Calu3 (cell line): ENCODE measurements around the gene BCAS3. TPM values are rescaled to one million over a fixed set of nuclear protein-coding genes. Genes with fewer than 3 reads are reported as not detected.

Experiments
- BruUV-seq: library from RNA; stranded (reverse); fragments of 400-500 nt; replicated peaks from 2 replicates; lab custom pipeline; 2021; lab: Mats Ljungman, UMichigan
- CTCF ChIA-PET: fragments of 300-600 bp; sonication (Branson Sonifier 250); formaldehyde crosslinking; loops from one replicate; lab custom pipeline; 2022; ENCODE audit warnings: antibody characterized with exemption; lab: Charles Lee
- DNase-seq: peaks from one replicate; pipeline ENCODE4 v3.0.0; 2022
- H3K27ac Mint-ChIP-seq: one replicate; pipeline ENCODE4 v1.8.0; 2022; ENCODE audit warnings: mixed read lengths; ENCODE audit not compliant: unreplicated experiment
- H3K27me3 Mint-ChIP-seq: one replicate; pipeline ENCODE4 v1.8.0; 2022; ENCODE audit warnings: mixed read lengths; ENCODE audit not compliant: unreplicated experiment
- H3K36me3 Mint-ChIP-seq: one replicate; pipeline ENCODE4 v1.8.0; 2022; ENCODE audit warnings: mild to moderate bottlenecking, moderate library complexity, mixed read lengths; ENCODE audit not compliant: insufficient read depth, unreplicated experiment
- H3K4me1 Mint-ChIP-seq: one replicate; pipeline ENCODE4 v1.8.0; 2022; ENCODE audit warnings: mild to moderate bottlenecking, low read depth, mixed read lengths; ENCODE audit not compliant: unreplicated experiment
- H3K4me3 Mint-ChIP-seq: one replicate; pipeline ENCODE4 v1.8.0; 2022; ENCODE audit warnings: mild to moderate bottlenecking, low read depth, moderate library complexity, mixed read lengths; ENCODE audit not compliant: unreplicated experiment
- H3K9me3 Mint-ChIP-seq: one replicate; pipeline ENCODE4 v1.8.0; 2022; ENCODE audit warnings: low read depth, mixed read lengths; ENCODE audit not compliant: unreplicated experiment
- intact Hi-C: fragments of 100-400 bp; cut with micrococcal nuclease; formaldehyde crosslinking; loops from one replicate; pipeline ENCODE4 v1.10.0; 2022; ENCODE audit not compliant: unreplicated experiment
- total RNA-seq: library from RNA; stranded (reverse); gene quantifications from 2 replicates; pipeline ENCODE4 v1.2.3, GENCODE V29; 2022
- TF ChIP-seq, protein P1 (sequence below): fragments of 200-600 bp; IDR thresholded peaks from one replicate; pipeline ENCODE4 v1.8.0; 2022; ENCODE audit warnings: antibody characterized with exemption; ENCODE audit not compliant: unreplicated experiment

The BCAS3 gene
- total RNA-seq, 1 experiment from 2014 or later = 10.9 TPM

DNA sequence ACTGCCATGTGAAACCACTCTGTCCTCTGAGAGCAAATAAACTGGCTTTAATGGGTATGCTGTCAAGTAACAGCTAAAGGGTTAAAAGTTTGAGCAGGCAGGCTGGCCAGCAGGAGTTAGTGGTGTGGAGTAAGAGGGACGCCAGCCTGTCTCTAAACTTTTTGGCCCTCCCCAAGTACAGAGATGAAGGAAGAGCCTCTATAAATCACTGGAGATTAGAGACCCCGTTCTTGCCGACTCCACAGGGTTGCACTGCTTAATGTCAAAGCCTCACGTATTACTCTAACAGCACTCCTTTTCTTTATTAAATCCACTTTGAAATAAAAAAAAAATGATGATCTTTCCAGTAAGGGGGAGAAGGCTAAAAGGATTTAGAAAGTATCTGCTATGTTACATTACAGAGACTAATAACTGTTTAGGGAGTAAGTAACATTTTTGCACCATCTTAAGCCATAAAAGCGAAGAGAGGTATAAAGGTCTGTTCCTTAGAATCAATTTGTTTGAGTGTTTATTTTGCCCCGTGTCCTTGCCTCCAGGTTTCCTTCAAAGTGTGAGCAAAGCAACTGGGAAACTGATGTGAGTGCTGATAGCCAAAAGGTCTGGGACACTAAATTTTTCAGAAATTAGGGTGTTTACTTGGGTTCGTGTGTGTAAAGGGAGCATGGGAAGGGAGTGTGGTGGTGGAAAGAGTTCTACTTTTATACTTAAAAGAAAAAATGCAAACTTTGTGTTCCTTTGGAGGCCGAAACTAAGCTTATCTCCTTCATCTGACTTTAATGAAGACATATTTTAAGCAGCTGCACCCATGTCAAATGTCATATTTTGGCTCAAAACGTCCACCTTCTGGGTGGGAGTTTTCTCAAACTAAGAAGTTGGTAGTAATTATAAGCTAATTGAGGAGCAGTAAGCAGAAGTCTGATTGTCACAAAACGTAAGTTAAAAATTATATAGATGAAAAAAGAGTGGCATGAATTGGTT is 612.0 kb downstream of the BCAS3 start:
- Mint-ChIP-seq H3K36me3 (no peaks in the 10 kb centered on the region), H3K27ac (no peak overlapping the region), H3K4me1 (no peaks in the 10 kb centered on the region), H3K9me3 (no peaks in the 10 kb centered on the region), H3K27me3 (no peaks in the 10 kb centered on the region), H3K4me3 (no peak overlapping the region)
- TF ChIP-seq, protein P1, sequence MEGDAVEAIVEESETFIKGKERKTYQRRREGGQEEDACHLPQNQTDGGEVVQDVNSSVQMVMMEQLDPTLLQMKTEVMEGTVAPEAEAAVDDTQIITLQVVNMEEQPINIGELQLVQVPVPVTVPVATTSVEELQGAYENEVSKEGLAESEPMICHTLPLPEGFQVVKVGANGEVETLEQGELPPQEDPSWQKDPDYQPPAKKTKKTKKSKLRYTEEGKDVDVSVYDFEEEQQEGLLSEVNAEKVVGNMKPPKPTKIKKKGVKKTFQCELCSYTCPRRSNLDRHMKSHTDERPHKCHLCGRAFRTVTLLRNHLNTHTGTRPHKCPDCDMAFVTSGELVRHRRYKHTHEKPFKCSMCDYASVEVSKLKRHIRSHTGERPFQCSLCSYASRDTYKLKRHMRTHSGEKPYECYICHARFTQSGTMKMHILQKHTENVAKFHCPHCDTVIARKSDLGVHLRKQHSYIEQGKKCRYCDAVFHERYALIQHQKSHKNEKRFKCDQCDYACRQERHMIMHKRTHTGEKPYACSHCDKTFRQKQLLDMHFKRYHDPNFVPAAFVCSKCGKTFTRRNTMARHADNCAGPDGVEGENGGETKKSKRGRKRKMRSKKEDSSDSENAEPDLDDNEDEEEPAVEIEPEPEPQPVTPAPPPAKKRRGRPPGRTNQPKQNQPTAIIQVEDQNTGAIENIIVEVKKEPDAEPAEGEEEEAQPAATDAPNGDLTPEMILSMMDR = no peak
- CTCF ChIA-PET = no interaction called here
- no TSS peak for BruUV-seq
- no peak for DNase-seq
- intact Hi-C loops = no loop called here

DNA sequence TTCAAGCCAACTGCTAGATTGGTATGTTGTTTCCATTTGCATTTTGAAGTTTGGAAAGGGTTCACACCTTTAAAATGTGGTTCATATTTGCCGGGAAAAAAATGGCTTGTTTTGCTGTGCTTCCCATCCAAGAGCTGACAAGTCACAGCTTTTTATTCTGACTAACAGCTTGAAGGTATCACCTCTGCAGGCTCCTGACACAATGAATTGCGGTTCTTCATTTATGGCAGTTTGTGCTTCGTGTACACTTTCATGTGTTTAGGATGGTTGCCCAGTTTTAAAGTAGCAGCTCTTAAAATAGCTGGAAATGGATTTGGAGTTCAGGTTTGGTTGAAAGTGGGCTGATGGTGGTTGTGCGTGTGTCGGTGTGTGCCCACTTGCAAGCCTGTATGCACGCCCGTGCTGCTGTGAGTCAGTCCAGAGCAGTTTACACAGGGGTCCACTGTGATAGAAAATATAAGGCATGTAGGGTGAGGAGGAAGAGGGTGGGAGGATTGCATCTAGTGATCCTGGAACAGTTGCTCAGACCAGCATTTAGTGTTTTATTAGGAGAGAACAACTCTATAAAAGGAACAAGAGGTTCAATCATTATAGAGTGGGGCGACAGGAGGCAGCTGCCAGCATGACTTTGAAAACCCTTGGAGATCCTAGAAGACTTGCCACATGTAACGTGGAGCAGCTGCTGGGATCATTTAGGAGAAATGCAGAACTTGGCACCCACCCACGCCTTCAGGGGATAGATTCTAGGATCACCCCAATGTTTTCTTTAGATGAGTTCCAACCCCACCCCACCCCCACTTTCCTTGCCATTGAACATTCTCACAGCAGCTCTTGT is 614.0 kb downstream of the BCAS3 start:
- intact Hi-C loops = no loop called here
- Mint-ChIP-seq H3K4me1 (no peaks in the 10 kb centered on the region), H3K9me3 (no peaks in the 10 kb centered on the region), H3K36me3 (no peaks in the 10 kb centered on the region), H3K4me3 (no peak overlapping the region), H3K27ac (no peak overlapping the region), H3K27me3 (peaks cover 7% of the 10 kb centered on the region)
- CTCF ChIA-PET = no interaction called here
- TF ChIP-seq, protein P1 = no peak
- no TSS peak for BruUV-seq
- no peak for DNase-seq

DNA sequence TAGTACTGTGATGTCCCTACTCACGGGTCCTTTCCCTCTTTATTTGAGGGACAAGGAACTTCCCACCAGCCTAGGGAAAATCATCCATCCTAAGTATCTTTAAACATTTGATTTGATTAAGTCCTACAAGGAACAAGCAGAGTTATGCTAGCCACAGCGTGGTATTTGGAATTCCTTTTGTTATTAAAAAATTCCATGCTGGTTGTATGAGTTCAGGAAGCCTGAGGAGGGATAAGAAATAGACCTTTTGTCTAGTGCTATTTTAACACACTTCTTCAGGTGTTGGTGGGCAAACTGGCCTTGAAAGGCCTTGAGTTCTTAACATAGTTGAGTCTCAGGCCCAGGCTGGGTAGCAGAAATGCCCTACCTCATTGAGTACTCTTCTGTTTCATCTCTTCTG is 616.6 kb downstream of the BCAS3 start:
- TF ChIP-seq, protein P1 = no peak
- Mint-ChIP-seq H3K27ac (no peak overlapping the region), H3K4me3 (no peak overlapping the region), H3K27me3 (peaks cover 15% of the 10 kb centered on the region), H3K4me1 (no peaks in the 10 kb centered on the region), H3K9me3 (no peaks in the 10 kb centered on the region), H3K36me3 (no peaks in the 10 kb centered on the region)
- intact Hi-C loops = no loop called here
- no TSS peak for BruUV-seq
- CTCF ChIA-PET = no interaction called here
- no peak for DNase-seq

DNA sequence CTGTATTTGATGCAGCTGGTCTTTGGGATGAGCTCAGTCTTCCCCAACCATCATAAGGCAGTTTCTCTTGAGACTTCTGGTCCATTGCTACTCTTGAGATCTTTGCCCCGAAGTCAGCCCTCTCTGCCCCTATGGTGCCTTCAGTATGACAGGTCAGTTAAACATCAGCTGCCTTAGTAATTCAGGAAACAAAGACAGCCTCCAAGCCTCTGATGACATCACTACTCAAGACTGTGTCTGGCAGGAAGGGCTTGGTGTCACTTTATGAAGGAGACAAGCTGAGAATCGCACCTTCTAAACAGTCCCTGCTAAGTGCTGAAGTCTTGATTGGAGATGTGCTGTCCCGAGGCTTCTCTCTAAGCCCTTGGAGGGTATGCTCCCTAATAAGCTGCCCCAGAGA is 617.1 kb downstream of the BCAS3 start:
- no peaks in the 10 kb centered on the region for H3K9me3 Mint-ChIP-seq
- TF ChIP-seq, protein P1 = no peak
- CTCF ChIA-PET = no interaction called here
- no peaks in the 10 kb centered on the region for H3K36me3 Mint-ChIP-seq
- no peaks in the 10 kb centered on the region for H3K4me1 Mint-ChIP-seq
- BruUV-seq = no TSS peak
- no peak overlapping the region for H3K27ac Mint-ChIP-seq
- no peak overlapping the region for H3K4me3 Mint-ChIP-seq
- peaks cover 15% of the 10 kb centered on the region for H3K27me3 Mint-ChIP-seq
- no peak for DNase-seq
- intact Hi-C loops = no loop called here
